Neural cell (in vitro differentiated cells): ENCODE data around the gene ANAPC15. TPM values are rescaled to one million over a fixed set of nuclear protein-coding genes. Genes with fewer than 3 reads are reported as not detected.

Source experiments
- H2AFZ ChIP-seq: fragments of 200-600, 300-800 bp; sonication (generic), shearing (Covaris generic); 2 replicates; pipeline ENCODE4 v1.6.0; 2014; ENCODE audit warnings: low read depth, mild to moderate bottlenecking, antibody characterized with exemption, low read length, moderate library complexity
- H3F3A ChIP-seq: fragments of 200-600 bp; shearing (Covaris generic); 2 replicates; pipeline ENCODE4 v1.6.1; 2016; ENCODE audit warnings: mild to moderate bottlenecking, moderate library complexity, mixed read lengths, antibody characterized with exemption, low read length; ENCODE audit not compliant: insufficient read depth, poor library complexity, severe bottlenecking
- H3K27ac ChIP-seq: fragments of 200-600, 300-800 bp; sonication (generic), shearing (Covaris generic); 2 replicates; pipeline ENCODE4 v1.5.1; 2014; ENCODE audit warnings: mild to moderate bottlenecking, low read length, moderate library complexity
- H3K27me3 ChIP-seq: fragments of 300-800, 200-600 bp; sonication (generic), shearing (Covaris generic); 2 replicates; pipeline ENCODE4 v1.6.0; 2014; ENCODE audit warnings: mild to moderate bottlenecking, low read depth, low read length, moderate library complexity; ENCODE audit not compliant: insufficient read depth
- H3K36me3 ChIP-seq: fragments of 300-800, 200-600 bp; sonication (generic), shearing (Covaris generic); 2 replicates; pipeline ENCODE4 v1.5.1; 2014; ENCODE audit warnings: mild to moderate bottlenecking, antibody characterized with exemption, low read length, moderate library complexity; ENCODE audit not compliant: insufficient read depth
- H3K4me2 ChIP-seq: fragments of 300-800, 200-600 bp; sonication (generic), shearing (Covaris generic); 2 replicates; pipeline ENCODE4 v1.6.0; 2014; ENCODE audit warnings: mild to moderate bottlenecking, low read length
- H3K4me3 ChIP-seq: fragments of 300-800, 200-600 bp; sonication (generic), shearing (Covaris generic); 2 replicates; pipeline ENCODE4 v1.5.1; 2014; ENCODE audit warnings: mild to moderate bottlenecking, low read length, moderate library complexity
- H3K79me2 ChIP-seq: fragments of 200-600 bp; shearing (Covaris generic); replicated peaks from 2 replicates; pipeline ENCODE4 v1.6.0; 2014; ENCODE audit warnings: mild to moderate bottlenecking, low read length, moderate library complexity; ENCODE audit not compliant: insufficient read depth
- H3K9ac ChIP-seq: fragments of 300-800, 200-600 bp; sonication (generic), shearing (Covaris generic); 2 replicates; pipeline ENCODE4 v1.6.1; 2016; ENCODE audit warnings: mild to moderate bottlenecking, low read length, mixed read lengths
- H3K9me2 ChIP-seq: fragments of 200-600 bp; shearing (Covaris generic); 2 replicates; pipeline ENCODE4 v1.6.1; 2016; ENCODE audit warnings: mild to moderate bottlenecking, low read length, mixed read lengths; ENCODE audit not compliant: insufficient read depth
- H3K9me3 ChIP-seq: fragments of 200-600, 300-800 bp; sonication (generic), shearing (Covaris generic); 2 replicates; pipeline ENCODE4 v1.6.1; 2016; ENCODE audit warnings: mild to moderate bottlenecking, mixed run types, low read length, moderate library complexity, mixed read lengths
- H4K20me1 ChIP-seq: fragments of 200-600 bp; shearing (Covaris generic); 2 replicates; pipeline ENCODE4 v1.6.1; 2016; ENCODE audit warnings: mild to moderate bottlenecking, mixed run types; ENCODE audit not compliant: insufficient read depth
- EP300 ChIP-seq: fragments of 450-650 bp; conservative IDR thresholded peaks from 2 replicates; pipeline ENCODE4 v1.6.1; 2014; ENCODE audit warnings: antibody characterized with exemption, mild to moderate bottlenecking, moderate library complexity; ENCODE audit not compliant: poor library complexity, severe bottlenecking
- EZH2 ChIP-seq: fragments of 200-600, 300-800 bp; shearing (Covaris generic), sonication (generic); IDR thresholded peaks from 2 replicates; pipeline ENCODE4 v1.6.1; 2014; ENCODE audit warnings: antibody characterized with exemption, low read length, borderline replicate concordance, mild to moderate bottlenecking; ENCODE audit not compliant: insufficient read depth, poor library complexity, severe bottlenecking
- MXI1 ChIP-seq: fragments of 450-650 bp; conservative IDR thresholded peaks from 2 replicates; pipeline ENCODE4 v1.6.1; 2014; ENCODE audit warnings: antibody characterized with exemption, mild to moderate bottlenecking; ENCODE audit not compliant: poor library complexity, severe bottlenecking
- POLR2AphosphoS5 ChIP-seq: IDR thresholded peaks from 2 replicates; pipeline ENCODE4 v1.6.1; 2012
- RAD21 ChIP-seq: fragments of 450-650 bp; conservative IDR thresholded peaks from 2 replicates; pipeline ENCODE4 v1.6.1; 2014; ENCODE audit warnings: antibody characterized with exemption, mild to moderate bottlenecking, moderate library complexity
- SMC3 ChIP-seq: fragments of 450-650 bp; conservative IDR thresholded peaks from 2 replicates; pipeline ENCODE4 v1.6.1; 2014; ENCODE audit warnings: antibody characterized with exemption, mild to moderate bottlenecking, moderate library complexity; ENCODE audit not compliant: poor library complexity
- TAF1 ChIP-seq: IDR thresholded peaks from 2 replicates; pipeline ENCODE4 v1.6.1; 2012; ENCODE audit warnings: low read depth
- polyA plus RNA-seq: library from polyadenylated mRNA; depleted of rRNA; stranded (reverse); fragments of >200 nt; gene quantifications from 2 replicates; pipeline ENCODE4 v1.2.3, GENCODE V29; 2014
- TF ChIP-seq, protein P1 (sequence below): IDR thresholded peaks from 2 replicates; pipeline ENCODE4 v1.6.1; 2012; ENCODE audit warnings: borderline replicate concordance
- TF ChIP-seq, protein P2 (sequence below): fragments of 450-650 bp; IDR thresholded peaks from 2 replicates; pipeline ENCODE4 v1.5.1; 2014; ENCODE audit warnings: antibody characterized with exemption, mild to moderate bottlenecking, moderate library complexity; ENCODE audit not compliant: poor library complexity, severe bottlenecking

ANAPC15 gene
- polyA plus RNA-seq, 1 donor from 2014 or later = 64.6 TPM

DNA sequence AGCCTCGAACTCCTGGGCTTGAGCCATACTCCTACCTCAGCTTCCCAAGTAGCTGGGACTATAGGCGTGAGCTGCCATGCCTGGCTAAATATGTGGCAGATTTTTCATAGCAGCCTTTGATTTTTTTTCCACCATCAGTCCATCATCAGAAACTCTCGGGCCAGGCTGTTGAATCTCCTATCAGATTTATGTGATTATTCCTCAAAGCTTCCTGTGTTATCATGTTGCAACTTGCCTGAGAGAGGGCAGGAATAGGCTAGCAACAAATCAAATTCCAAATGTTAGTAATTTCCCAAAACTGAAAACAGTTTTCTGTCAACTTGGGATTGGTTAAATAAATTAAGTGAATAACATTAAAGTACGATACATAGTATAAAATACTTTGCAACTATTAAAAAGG, 28.4 kb downstream of the ANAPC15 start:
- no peak overlapping the region for H3K9ac ChIP-seq
- no peaks in the 10 kb centered on the region for H3K9me3 ChIP-seq
- no peak overlapping the region for H3K4me2 ChIP-seq
- H3F3A ChIP-seq = no peaks in the 10 kb centered on the region
- H3K27me3 ChIP-seq = no peaks in the 10 kb centered on the region
- no peak overlapping the region for H3K4me3 ChIP-seq
- H3K79me2 ChIP-seq = peaks cover 12% of the 10 kb centered on the region
- no peaks in the 10 kb centered on the region for H3K36me3 ChIP-seq
- TF ChIP-seq EZH2 = no peak
- TF ChIP-seq RAD21 = no peak
- TF ChIP-seq, protein P1, sequence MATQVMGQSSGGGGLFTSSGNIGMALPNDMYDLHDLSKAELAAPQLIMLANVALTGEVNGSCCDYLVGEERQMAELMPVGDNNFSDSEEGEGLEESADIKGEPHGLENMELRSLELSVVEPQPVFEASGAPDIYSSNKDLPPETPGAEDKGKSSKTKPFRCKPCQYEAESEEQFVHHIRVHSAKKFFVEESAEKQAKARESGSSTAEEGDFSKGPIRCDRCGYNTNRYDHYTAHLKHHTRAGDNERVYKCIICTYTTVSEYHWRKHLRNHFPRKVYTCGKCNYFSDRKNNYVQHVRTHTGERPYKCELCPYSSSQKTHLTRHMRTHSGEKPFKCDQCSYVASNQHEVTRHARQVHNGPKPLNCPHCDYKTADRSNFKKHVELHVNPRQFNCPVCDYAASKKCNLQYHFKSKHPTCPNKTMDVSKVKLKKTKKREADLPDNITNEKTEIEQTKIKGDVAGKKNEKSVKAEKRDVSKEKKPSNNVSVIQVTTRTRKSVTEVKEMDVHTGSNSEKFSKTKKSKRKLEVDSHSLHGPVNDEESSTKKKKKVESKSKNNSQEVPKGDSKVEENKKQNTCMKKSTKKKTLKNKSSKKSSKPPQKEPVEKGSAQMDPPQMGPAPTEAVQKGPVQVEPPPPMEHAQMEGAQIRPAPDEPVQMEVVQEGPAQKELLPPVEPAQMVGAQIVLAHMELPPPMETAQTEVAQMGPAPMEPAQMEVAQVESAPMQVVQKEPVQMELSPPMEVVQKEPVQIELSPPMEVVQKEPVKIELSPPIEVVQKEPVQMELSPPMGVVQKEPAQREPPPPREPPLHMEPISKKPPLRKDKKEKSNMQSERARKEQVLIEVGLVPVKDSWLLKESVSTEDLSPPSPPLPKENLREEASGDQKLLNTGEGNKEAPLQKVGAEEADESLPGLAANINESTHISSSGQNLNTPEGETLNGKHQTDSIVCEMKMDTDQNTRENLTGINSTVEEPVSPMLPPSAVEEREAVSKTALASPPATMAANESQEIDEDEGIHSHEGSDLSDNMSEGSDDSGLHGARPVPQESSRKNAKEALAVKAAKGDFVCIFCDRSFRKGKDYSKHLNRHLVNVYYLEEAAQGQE = no peak
- no peaks in the 10 kb centered on the region for H3K9me2 ChIP-seq
- H4K20me1 ChIP-seq = no peaks in the 10 kb centered on the region
- H3K27ac ChIP-seq = no peak overlapping the region
- H2AFZ ChIP-seq = no peak overlapping the region

DNA sequence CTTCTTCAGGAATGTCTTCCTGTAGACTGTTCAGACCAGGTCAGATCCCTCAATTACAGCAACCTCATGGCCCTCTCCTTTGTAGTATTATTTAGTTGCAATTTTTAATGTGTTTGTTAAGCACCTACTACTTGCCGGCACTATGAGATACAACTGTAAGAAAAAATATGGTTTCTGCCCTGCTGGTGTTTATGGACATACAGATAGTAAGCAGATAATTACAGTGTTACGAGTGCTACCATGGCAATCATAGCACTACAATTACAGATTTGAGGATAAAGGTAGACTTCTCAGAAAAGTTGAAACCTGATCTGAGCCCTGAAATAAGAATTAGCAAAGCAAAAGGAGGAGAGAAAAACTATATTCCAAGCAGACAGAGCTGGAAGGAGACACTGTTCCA, 29.1 kb downstream of the ANAPC15 start:
- no peak overlapping the region for H3K9ac ChIP-seq
- H3K9me2 ChIP-seq = no peaks in the 10 kb centered on the region
- TF ChIP-seq EZH2 (no peak), EP300 (no peak), POLR2AphosphoS5 (no peak), SMC3 (no peak), MXI1 (no peak), RAD21 (no peak), TAF1 (no peak)
- TF ChIP-seq, protein P2, sequence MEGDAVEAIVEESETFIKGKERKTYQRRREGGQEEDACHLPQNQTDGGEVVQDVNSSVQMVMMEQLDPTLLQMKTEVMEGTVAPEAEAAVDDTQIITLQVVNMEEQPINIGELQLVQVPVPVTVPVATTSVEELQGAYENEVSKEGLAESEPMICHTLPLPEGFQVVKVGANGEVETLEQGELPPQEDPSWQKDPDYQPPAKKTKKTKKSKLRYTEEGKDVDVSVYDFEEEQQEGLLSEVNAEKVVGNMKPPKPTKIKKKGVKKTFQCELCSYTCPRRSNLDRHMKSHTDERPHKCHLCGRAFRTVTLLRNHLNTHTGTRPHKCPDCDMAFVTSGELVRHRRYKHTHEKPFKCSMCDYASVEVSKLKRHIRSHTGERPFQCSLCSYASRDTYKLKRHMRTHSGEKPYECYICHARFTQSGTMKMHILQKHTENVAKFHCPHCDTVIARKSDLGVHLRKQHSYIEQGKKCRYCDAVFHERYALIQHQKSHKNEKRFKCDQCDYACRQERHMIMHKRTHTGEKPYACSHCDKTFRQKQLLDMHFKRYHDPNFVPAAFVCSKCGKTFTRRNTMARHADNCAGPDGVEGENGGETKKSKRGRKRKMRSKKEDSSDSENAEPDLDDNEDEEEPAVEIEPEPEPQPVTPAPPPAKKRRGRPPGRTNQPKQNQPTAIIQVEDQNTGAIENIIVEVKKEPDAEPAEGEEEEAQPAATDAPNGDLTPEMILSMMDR = no peak
- TF ChIP-seq, protein P1 = no peak
- peaks cover 18% of the 10 kb centered on the region for H3K79me2 ChIP-seq
- no peaks in the 10 kb centered on the region for H4K20me1 ChIP-seq
- no peak overlapping the region for H2AFZ ChIP-seq
- H3K4me3 ChIP-seq = no peak overlapping the region
- H3K4me2 ChIP-seq = no peak overlapping the region
- no peak overlapping the region for H3K27ac ChIP-seq
- H3K36me3 ChIP-seq = no peaks in the 10 kb centered on the region
- H3K9me3 ChIP-seq = no peaks in the 10 kb centered on the region
- no peaks in the 10 kb centered on the region for H3F3A ChIP-seq
- no peaks in the 10 kb centered on the region for H3K27me3 ChIP-seq
